HepG2 (cell line): ENCODE results near the gene NEK5. TPM values are rescaled to one million over a fixed set of nuclear protein-coding genes. Genes with fewer than 3 reads are reported as not detected.
"Not testable (repeated sequence)": the region's sequence is repeated elsewhere in the genome, so short reads cannot be mapped to it uniquely, and the experiment has no call there.

Source experiments
- ATAC-seq: fragments of 200-7000 bp; cut with Tn5 transposase; 3 replicates; pipeline ENCODE4 v1.9.1; 2020; ENCODE audit warnings: mild to moderate bottlenecking, moderate library complexity
- BruUV-seq: library from RNA; stranded (reverse); fragments of 400-500 nt; replicated peaks from 2 replicates; lab custom pipeline; 2021; lab: Mats Ljungman, UMichigan
- CTCF ChIA-PET: fragments of 300-600 bp; formaldehyde crosslinking; extraction: SDS; loops from one replicate; lab custom pipeline; 2021; ENCODE audit warnings: low total read pairs, inconsistent platforms, low intra/inter-chr PET ratio; lab: Yijun Ruan, JAX
- POLR2A ChIA-PET: fragments of 350-600 bp; sonication (Branson Sonifier 250); formaldehyde crosslinking; loops from one replicate; lab custom pipeline; 2020; ENCODE audit warnings: antibody characterized with exemption, inconsistent platforms; lab: Yijun Ruan, JAX
- DNase-seq: peaks from one replicate; pipeline ENCODE4 v3.0.0-alpha.2; 2015; ENCODE audit warnings: low spot score
- FAIRE-seq: peaks from 3 replicates; lab custom pipeline; 2011; peaks lifted over from hg19 to GRCh38; lab: Jason Lieb, UNC
- H2AFZ ChIP-seq: one replicate; pipeline ENCODE4 v1.6.1; 2011; ENCODE audit warnings: low read length, inconsistent platforms
- H3K27ac ChIP-seq: fragments of 300-600 bp; 3 replicates; pipeline ENCODE4 v1.8.0; 2011; ENCODE audit warnings: mixed run types, mild to moderate bottlenecking, mixed read lengths, low read length, inconsistent platforms; ENCODE audit not compliant: insufficient read depth; ENCODE audit errors: extremely low read length
- H3K27me3 ChIP-seq, 2 experiments: fragments of 200-600 bp in 1 of 2; 2 replicates in 1 of 2; 3 replicates in 1 of 2; pipeline versions ENCODE4 v1.6.0 to v1.8.0; 2011; ENCODE audit warnings: low read length in 2 of 2, mild to moderate bottlenecking in 2 of 2, moderate library complexity in 2 of 2, inconsistent platforms in 1 of 2; ENCODE audit not compliant: insufficient read depth in 2 of 2, control insufficient read depth in 1 of 2
- H3K36me3 ChIP-seq, 2 experiments: fragments of 200-600 bp in 1 of 2; replicated peaks in 1 of 2; 2 replicates in 1 of 2; 3 replicates in 1 of 2; pipeline versions ENCODE4 v1.5.1 to v1.8.0; 2011; ENCODE audit warnings: low read length in 2 of 2, inconsistent platforms in 1 of 2; ENCODE audit not compliant: insufficient read depth in 2 of 2, control insufficient read depth in 1 of 2
- H3K4me1 ChIP-seq: 2 replicates; pipeline ENCODE4 v1.5.1; 2012; ENCODE audit warnings: low read length, inconsistent platforms; ENCODE audit not compliant: insufficient read depth
- H3K4me2 ChIP-seq: 2 replicates; pipeline ENCODE4 v1.6.0; 2011; ENCODE audit warnings: low read depth, low read length, inconsistent platforms
- H3K4me3 ChIP-seq, 3 experiments: fragments of 200-600 bp in 1 of 3; sonication (generic), shearing (Covaris generic) in 1 of 3; replicated peaks in 1 of 3; 2 replicates each; pipeline ENCODE4 v1.5.1; 2011 to 2016; ENCODE audit warnings: low read length in 3 of 3, inconsistent platforms in 2 of 3, low read depth in 2 of 3, mild to moderate bottlenecking in 2 of 3, control low read depth in 1 of 3, mixed read lengths in 1 of 3; ENCODE audit not compliant: insufficient read depth in 1 of 3
- H3K79me2 ChIP-seq: one replicate; pipeline ENCODE4 v1.6.1; 2011; ENCODE audit warnings: low read length, inconsistent platforms; ENCODE audit not compliant: insufficient read depth
- H3K9ac ChIP-seq: 2 replicates; pipeline ENCODE4 v1.6.0; 2011; ENCODE audit warnings: mild to moderate bottlenecking, low read depth, low read length, inconsistent platforms; ENCODE audit not compliant: insufficient read depth
- H3K9me3 ChIP-seq: 2 replicates; pipeline ENCODE4 v1.5.1; 2012; ENCODE audit warnings: mild to moderate bottlenecking, low read length
- H4K20me1 ChIP-seq: 2 replicates; pipeline ENCODE4 v1.6.0; 2011; ENCODE audit warnings: inconsistent platforms, mild to moderate bottlenecking, low read length, moderate library complexity; ENCODE audit not compliant: insufficient read depth
- ATF7-NPFF ChIP-seq: sonication (generic); formaldehyde crosslinking; IDR thresholded peaks from 2 replicates; pipeline ENCODE4 v1.8.1; 2023; ENCODE audit warnings: mild to moderate bottlenecking, low read depth, missing genetic modification reagents, moderate library complexity
- HNRNPUL1 ChIP-seq: fragments of 200-400 bp; formaldehyde crosslinking; IDR thresholded peaks from 2 replicates; pipeline ENCODE4 v1.6.1; 2017; ENCODE audit warnings: low read depth, mild to moderate bottlenecking, low read length, moderate library complexity
- NFAT5 ChIP-seq: sonication (generic); formaldehyde crosslinking; IDR thresholded peaks from 2 replicates; pipeline ENCODE4 v1.4.0; 2020; ENCODE audit warnings: missing genetic modification reagents
- NONO ChIP-seq, 2 experiments: fragments of 450-650 bp in 1 of 2; sonication (generic) in 1 of 2; formaldehyde crosslinking in 1 of 2; IDR thresholded peaks in 1 of 2; conservative IDR thresholded peaks in 1 of 2; 2 replicates each; pipeline versions ENCODE4 v1.6.1 to v1.8.0; 2017 to 2022; ENCODE audit warnings: mild to moderate bottlenecking in 1 of 2, missing genetic modification reagents in 1 of 2, moderate library complexity in 1 of 2
- PCBP2 ChIP-seq: fragments of 200-400 bp; formaldehyde crosslinking; optimal IDR thresholded peaks from 2 replicates; pipeline ENCODE3; 2018; ENCODE audit warnings: low read length, low read depth; ENCODE audit not compliant: poor library complexity, severe bottlenecking
- THRA ChIP-seq: sonication (generic); formaldehyde crosslinking; IDR thresholded peaks from 2 replicates; pipeline ENCODE4 v1.4.0; 2020; ENCODE audit warnings: missing genetic modification reagents, borderline replicate concordance
- ZMYM3 ChIP-seq: sonication (generic); formaldehyde crosslinking; IDR thresholded peaks from 2 replicates; pipeline ENCODE4 v1.5.1; 2020; ENCODE audit warnings: mild to moderate bottlenecking, missing genetic modification reagents
- ZNF639 ChIP-seq: conservative IDR thresholded peaks from 2 replicates; pipeline ENCODE4 v1.6.1; 2018; ENCODE audit warnings: missing genetic modification reagents
- WGBS: methylation state at CpG from one replicate; pipeline ENCODE4 v1.1.6; 2017; ENCODE audit warnings: low lambda C conversion rate; 5-methylcytosine and 5-hydroxymethylcytosine counted together
- in situ Hi-C: cut with HindIII; loops from 2 replicates; pipeline ENCODE4 v1.10.0; 2017; ENCODE audit warnings: low pct_unique_long_range_greater_than_20kb; ENCODE audit not compliant: extremely low pct_ligation_motif_present
- intact Hi-C: fragments of 100-400 bp; cut with micrococcal nuclease; formaldehyde crosslinking; loops from one replicate; pipeline ENCODE4 v1.10.0; 2022; ENCODE audit not compliant: unreplicated experiment
- polyA plus RNA-seq, 8 experiments: library from polyadenylated mRNA; depleted of rRNA in 3 of 8; stranded (reverse) in 7 of 8; unstranded in 1 of 8; fragments of >200 nt; fragmentation: Illumina TruSeq in 4 of 8; extraction: Trizol in 4 of 8; gene quantifications; 2 replicates each; pipeline versions ENCODE4 v1.2.1 to v1.2.3, GENCODE V29; 2011 to 2016; ENCODE audit warnings: low read depth in 4 of 8, missing spikeins in 1 of 8, mixed read lengths in 1 of 8; ENCODE audit not compliant: insufficient read depth in 1 of 8
- total RNA-seq, 5 experiments: library from RNA; depleted of rRNA; stranded (reverse); fragments of >200 nt; fragmentation: Illumina TruSeq; extraction: Trizol; gene quantifications; 2 replicates each; pipeline ENCODE4 v1.2.3, GENCODE V29; 2016; ENCODE audit warnings: low read depth in 1 of 5

NEK5 gene
- total and polyA plus RNA-seq, 2 of the 13 experiments (the other 11 are each of a cell fraction or from before 2014, with no cell fraction given), result 0.12 to 0.22 TPM

- H3K4me2 ChIP-seq, result 0 out of 2 replicates have a peak overlapping the region, but pooled peaks have one; percentile 32
- CTCF ChIA-PET, DNase-seq, H3K27me3 ChIP-seq, POLR2A ChIA-PET, H3K4me3 ChIP-seq, FAIRE-seq, intact Hi-C loops, H3K36me3 ChIP-seq, in situ Hi-C loops, ATAC-seq, H4K20me1 ChIP-seq, H3K9ac ChIP-seq, H3K27ac ChIP-seq, H3K79me2 ChIP-seq, H3K4me1 ChIP-seq, BruUV-seq, H2AFZ ChIP-seq: not testable (repeated sequence)
- WGBS, result 6% methylated on average over 2 of the region's 3 CpGs
- H3K9me3 ChIP-seq, result peaks cover 10% of the 10 kb centered on the region
Observed at GRCh38 chr13:52061064-52061463, 67.8 kb downstream of the NEK5 start.

- Histone ChIP-seq H3K79me2 (no peaks in the 10 kb centered on the region), H3K36me3 (no peaks in the 10 kb centered on the region), H3K4me2 (no peak overlapping the region), H3K4me3 (no peak overlapping the region), H3K9ac (no peak overlapping the region), H3K27me3 (no peaks in the 10 kb centered on the region), H3K4me1 (no peaks in the 10 kb centered on the region), H2AFZ (no peak overlapping the region), H4K20me1 (no peaks in the 10 kb centered on the region), H3K9me3 (no peaks in the 10 kb centered on the region), H3K27ac (no peak overlapping the region)
- in situ Hi-C loops, result no loop called here
- no peak for TF ChIP-seq NFAT5 (CRISPR knock-in tag)
- no peak for TF ChIP-seq PCBP2
- no peak for TF ChIP-seq ZMYM3 (CRISPR knock-in tag)
- no peak for TF ChIP-seq HNRNPUL1
- no peak for TF ChIP-seq THRA (CRISPR knock-in tag)
- no peak for TF ChIP-seq NONO (IDR thresholded peaks at IDR 0.05)
- no peak for TF ChIP-seq NONO (CRISPR knock-in tag; conservative IDR thresholded peaks at IDR 0.05)
- TF ChIP-seq ATF7-NPFF (CRISPR knock-in tag), result no peak
- no peak for TF ChIP-seq ZNF639 (CRISPR knock-in tag)
- DNase-seq (no peak), FAIRE-seq (no peak), ATAC-seq (no peak)
- intact Hi-C loops, result no loop called here
- BruUV-seq, result no TSS peak
- ChIA-PET POLR2A (no interaction called here), CTCF (no interaction called here)
- WGBS, result 75% methylated on average over 4 of the region's 4 CpGs
Observed at GRCh38 chr13:52053460-52053859, 75.4 kb downstream of the NEK5 start.
